K562 (cell line): Measurements from ENCODE around the gene CCDC127. TPM values are rescaled to one million over a fixed set of nuclear protein-coding genes. Genes with fewer than 3 reads are reported as not detected.
"Not testable (repeated sequence)": the region's sequence is repeated elsewhere in the genome, so short reads cannot be mapped to it uniquely, and the experiment has no call there.

ENCODE experiments used
- ATAC-seq: fragments of 200-7000 bp; cut with Tn5 transposase; 3 replicates; pipeline ENCODE4 v1.9.1; 2020; ENCODE audit warnings: moderate library complexity
- BruUV-seq: library from RNA; stranded (reverse); fragments of 400-500 nt; replicated peaks from 2 replicates; lab custom pipeline; 2021; lab: Mats Ljungman, UMichigan
- CTCF ChIA-PET: fragments of 300-600 bp; formaldehyde crosslinking; extraction: SDS; loops from one replicate; lab custom pipeline; 2021; ENCODE audit warnings: low intra/inter-chr PET ratio; lab: Yijun Ruan, JAX
- POLR2A ChIA-PET: fragments of 300-600, 350-650 bp; sonication (Branson Sonifier 250); formaldehyde crosslinking; extraction: SDS; loops from one replicate; lab custom pipeline; 2021; ENCODE audit warnings: antibody characterized with exemption, inconsistent platforms; lab: Yijun Ruan, JAX
- DNase-seq, 4 experiments: peaks; one replicate each; pipeline versions ENCODE4 v3.0.0 to v3.0.0-alpha.2; 2011 to 2018; ENCODE audit warnings: low spot score in 3 of 4, mixed read lengths in 3 of 4; ENCODE audit errors: extremely low read depth in 1 of 4
- FAIRE-seq: peaks from 2 replicates; lab custom pipeline; 2011; peaks lifted over from hg19 to GRCh38; lab: Jason Lieb, UNC
- H2AFZ ChIP-seq: 2 replicates; pipeline ENCODE4 v1.6.0; 2011; ENCODE audit warnings: low read depth, low read length, control low read depth, inconsistent platforms
- H3K27ac ChIP-seq: fragments of 200-600 bp; 3 replicates; pipeline ENCODE4 v1.8.0; 2011; ENCODE audit warnings: low read depth, mild to moderate bottlenecking, control low read depth, inconsistent platforms, low read length, moderate library complexity, mixed read lengths; ENCODE audit errors: extremely low read depth
- H3K27me3 ChIP-seq, 2 experiments: fragments of 300-600 bp in 1 of 2; 2 replicates in 1 of 2; 3 replicates in 1 of 2; pipeline versions ENCODE4 v1.6.0 to v1.8.0; 2011; ENCODE audit warnings: inconsistent platforms in 2 of 2, low read length in 2 of 2, mild to moderate bottlenecking in 1 of 2, mixed read lengths in 1 of 2, moderate library complexity in 1 of 2; ENCODE audit not compliant: control insufficient read depth in 2 of 2, insufficient read depth in 2 of 2
- H3K36me3 ChIP-seq: fragments of 300-600 bp; 3 replicates; pipeline ENCODE4 v1.8.0; 2011; ENCODE audit warnings: mild to moderate bottlenecking, low read length, inconsistent platforms; ENCODE audit not compliant: control insufficient read depth, insufficient read depth
- H3K4me1 ChIP-seq, 2 experiments: fragments of 200-600 bp in 1 of 2; replicated peaks in 1 of 2; 2 replicates in 1 of 2; 3 replicates in 1 of 2; pipeline versions ENCODE4 v1.5.1 to v1.8.0; 2011; ENCODE audit warnings: inconsistent platforms in 2 of 2, low read length in 2 of 2, mild to moderate bottlenecking in 1 of 2, mixed read lengths in 1 of 2, moderate library complexity in 1 of 2; ENCODE audit not compliant: control insufficient read depth in 2 of 2, insufficient read depth in 2 of 2
- H3K4me2 ChIP-seq: 2 replicates; pipeline ENCODE4 v1.6.1; 2011; ENCODE audit warnings: low read length, control low read depth, inconsistent platforms, mixed read lengths; ENCODE audit not compliant: insufficient read depth
- H3K4me3 ChIP-seq: fragments of 200-600 bp; sonication (generic), shearing (Covaris generic); 2 replicates; pipeline ENCODE4 v1.5.1; 2016; ENCODE audit warnings: control low read depth, inconsistent platforms
- H3K79me2 ChIP-seq: fragments of 200-600 bp; 3 replicates; pipeline ENCODE4 v1.8.0; 2011; ENCODE audit warnings: low read length, inconsistent platforms; ENCODE audit not compliant: control insufficient read depth, insufficient read depth
- H3K9ac ChIP-seq, 2 experiments: 2 replicates each; pipeline versions ENCODE4 v1.6.0 to v1.6.1; 2011; ENCODE audit warnings: low read depth in 2 of 2, low read length in 2 of 2, control low read depth in 1 of 2, inconsistent platforms in 1 of 2, mild to moderate bottlenecking in 1 of 2, mixed read lengths in 1 of 2; ENCODE audit not compliant: insufficient read depth in 1 of 2
- H3K9me1 ChIP-seq: one replicate; pipeline ENCODE4 v1.6.0; 2011; ENCODE audit warnings: inconsistent platforms, mild to moderate bottlenecking, low read length, moderate library complexity; ENCODE audit not compliant: control insufficient read depth, insufficient read depth
- H3K9me3 ChIP-seq: replicated peaks from 2 replicates; pipeline ENCODE4 v1.5.1; 2011; ENCODE audit warnings: low read depth, low read length, inconsistent platforms; ENCODE audit not compliant: control insufficient read depth, insufficient read depth
- H4K20me1 ChIP-seq: replicated peaks from 2 replicates; pipeline ENCODE4 v1.6.1; 2011; ENCODE audit warnings: low read length, inconsistent platforms, mixed read lengths; ENCODE audit not compliant: control insufficient read depth, insufficient read depth
- NFXL1 ChIP-seq: fragments of 450-650 bp; formaldehyde crosslinking; IDR thresholded peaks from 2 replicates; pipeline ENCODE4 v1.4.0; 2021; ENCODE audit warnings: mild to moderate bottlenecking
- ZBED1 ChIP-seq: IDR thresholded peaks from 2 replicates; pipeline ENCODE4 v1.6.1; 2014
- ZNF3 ChIP-seq: fragments of 250-450 bp; sonication (Bioruptor Pico); IDR thresholded peaks from 2 replicates; pipeline ENCODE4 v1.5.0; 2021; ENCODE audit warnings: mild to moderate bottlenecking, moderate library complexity
- WGBS: fragments of 100-300 bp; shearing (Covaris generic); methylation state at CpG from one replicate; pipeline ENCODE4 v1.1.6; 2016; ENCODE audit warnings: low coverage, mixed read lengths; ENCODE audit not compliant: insufficient coverage; ENCODE audit errors: missing lambda C conversion rate; 5-methylcytosine and 5-hydroxymethylcytosine counted together
- in situ Hi-C: fragments of 300-500 bp; cut with MboI; formaldehyde crosslinking; loops from 4 replicates; pipeline ENCODE4 v1.15.0; 2018; ENCODE audit warnings: inconsistent platforms, mixed read lengths
- intact Hi-C: fragments of 100-400 bp; cut with micrococcal nuclease; formaldehyde crosslinking; loops from 2 replicates; pipeline ENCODE4 v1.14.2; 2022
- polyA plus RNA-seq, 8 experiments: library from polyadenylated mRNA; depleted of rRNA in 4 of 8; stranded (reverse) in 5 of 8; unstranded in 3 of 8; fragments of >200 nt; fragmentation: Nextera tagmentation in 2 of 8; fragmentation: Illumina TruSeq in 1 of 8; extraction: Ambion mirVana in 2 of 8; extraction: Trizol in 1 of 8; gene quantifications; 2 replicates each; pipeline versions ENCODE4 v1.2.1 to v1.2.3, GENCODE V29; 2011 to 2014; ENCODE audit warnings: inconsistent platforms in 1 of 8, missing spikeins in 1 of 8
- total RNA-seq, 7 experiments: library from RNA; depleted of rRNA in 6 of 7; stranded (reverse); fragments of >200 nt in 6 of 7; fragmentation: Illumina TruSeq in 2 of 7; extraction: Trizol in 2 of 7; gene quantifications; 2 replicates each; pipeline versions ENCODE4 v1.2.1 to v1.2.3, GENCODE V29; 2011 to 2021; ENCODE audit warnings: low replicate concordance in 1 of 7
- TF ChIP-seq, protein P1 (sequence below): sonication (generic); formaldehyde crosslinking; IDR thresholded peaks from 2 replicates; pipeline ENCODE4 v1.8.1; 2023; ENCODE audit warnings: mild to moderate bottlenecking, missing genetic modification reagents

The CCDC127 gene
- total and polyA plus RNA-seq, 9 of the 15 experiments (the other 6 are each of a cell fraction or from before 2014, with no cell fraction given): 2.7 to 4.5 (median 4.1) TPM

DNA sequence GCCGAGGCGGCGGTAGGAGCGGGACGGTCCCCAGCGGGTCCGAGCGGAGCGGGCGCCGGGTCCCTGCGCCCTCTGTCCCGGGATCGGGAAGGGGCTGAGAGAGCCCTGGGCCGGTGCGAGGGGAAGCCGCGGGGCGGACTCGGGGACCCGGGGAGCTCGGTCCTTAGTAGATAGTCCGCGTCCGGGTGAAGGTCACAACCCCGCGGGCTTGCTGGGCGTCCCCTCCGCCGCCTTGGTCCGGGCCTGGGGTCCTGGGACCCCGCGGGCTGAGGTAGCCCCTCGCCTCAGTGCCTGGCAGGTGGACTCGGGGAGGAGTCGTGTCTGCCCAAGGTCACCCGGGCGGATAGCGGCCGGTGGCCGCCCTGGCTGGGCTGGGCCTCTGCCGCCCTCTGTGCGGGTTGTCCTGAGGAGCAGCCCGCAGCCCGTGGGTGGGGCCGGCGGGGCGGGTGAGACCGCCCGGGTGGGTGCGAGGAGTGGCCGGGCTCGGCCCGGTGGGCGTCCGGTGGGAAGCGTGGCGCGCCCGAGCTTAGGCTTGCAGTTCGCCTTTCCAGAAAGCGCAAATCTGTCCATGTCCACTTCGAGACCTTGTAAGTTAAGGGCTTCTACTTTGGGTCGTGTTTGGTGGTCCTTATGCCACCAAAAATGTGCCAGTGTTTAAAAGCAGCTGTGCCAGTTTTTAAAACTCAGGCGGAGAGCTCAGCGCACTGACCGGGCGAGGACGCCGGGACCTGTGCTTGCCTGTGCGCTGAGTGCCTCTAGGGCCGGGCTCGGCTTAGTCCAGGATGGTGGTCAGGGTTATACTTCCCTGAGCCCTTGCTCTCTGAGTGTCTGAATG, 721 bp upstream of the CCDC127 start (continued):
- TF ChIP-seq, protein P1, sequence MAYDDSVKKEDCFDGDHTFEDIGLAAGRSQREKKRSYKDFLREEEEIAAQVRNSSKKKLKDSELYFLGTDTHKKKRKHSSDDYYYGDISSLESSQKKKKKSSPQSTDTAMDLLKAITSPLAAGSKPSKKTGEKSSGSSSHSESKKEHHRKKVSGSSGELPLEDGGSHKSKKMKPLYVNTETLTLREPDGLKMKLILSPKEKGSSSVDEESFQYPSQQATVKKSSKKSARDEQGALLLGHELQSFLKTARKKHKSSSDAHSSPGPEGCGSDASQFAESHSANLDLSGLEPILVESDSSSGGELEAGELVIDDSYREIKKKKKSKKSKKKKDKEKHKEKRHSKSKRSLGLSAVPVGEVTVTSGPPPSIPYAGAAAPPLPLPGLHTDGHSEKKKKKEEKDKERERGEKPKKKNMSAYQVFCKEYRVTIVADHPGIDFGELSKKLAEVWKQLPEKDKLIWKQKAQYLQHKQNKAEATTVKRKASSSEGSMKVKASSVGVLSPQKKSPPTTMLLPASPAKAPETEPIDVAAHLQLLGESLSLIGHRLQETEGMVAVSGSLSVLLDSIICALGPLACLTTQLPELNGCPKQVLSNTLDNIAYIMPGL (CRISPR knock-in tag): no peak
- no peak for TF ChIP-seq ZNF3
- TF ChIP-seq NFXL1 (CRISPR knock-in tag): no peak
- TF ChIP-seq ZBED1: no peak

GRCh38 chr5:216076-216475, 1.9 kb downstream of the CCDC127 start:
- H3K36me3 ChIP-seq: peaks cover 11% of the 10 kb centered on the region; the same call in 1 of the 3 replicates
- in situ Hi-C loops: loop anchor here (5.0 kb wide), 1 partner anchor 1381 kb away; no protein-coding TSS in a partner anchor
- DNase-seq, H3K27ac ChIP-seq, H2AFZ ChIP-seq, H3K4me3 ChIP-seq, ATAC-seq, H3K4me2 ChIP-seq, CTCF ChIA-PET, BruUV-seq, intact Hi-C loops, H3K9me3 ChIP-seq, H3K9ac ChIP-seq, H3K27me3 ChIP-seq, FAIRE-seq, H3K9me1 ChIP-seq, POLR2A ChIA-PET: not testable (repeated sequence)
- peaks cover 7 to 11% of the 10 kb centered on the region in 2 experiments; a peak in 4 of 5 replicates for H3K4me1 ChIP-seq
- WGBS: 91% methylated on average over 3 of the region's 10 CpGs
- peaks cover 18% of the 10 kb centered on the region for H4K20me1 ChIP-seq
- H3K79me2 ChIP-seq: peaks cover 43% of the 10 kb centered on the region

GRCh38 chr5:215256-215655, 2.7 kb downstream of the CCDC127 start:
- H3K27me3 ChIP-seq, H3K9ac ChIP-seq, H3K4me3 ChIP-seq, POLR2A ChIA-PET, H3K9me3 ChIP-seq, H3K4me2 ChIP-seq, H2AFZ ChIP-seq, DNase-seq, intact Hi-C loops, H3K36me3 ChIP-seq, FAIRE-seq, H3K27ac ChIP-seq, ATAC-seq, H3K9me1 ChIP-seq, BruUV-seq, CTCF ChIA-PET: not testable (repeated sequence)
- WGBS: 100% methylated on average over 1 of the region's 2 CpGs
- Histone ChIP-seq H3K4me1 (peaks cover 3 to 11% of the 10 kb centered on the region in 2 experiments; a peak in 4 of 5 replicates), H3K79me2 (peaks cover 37% of the 10 kb centered on the region), H4K20me1 (peaks cover 15% of the 10 kb centered on the region)
- in situ Hi-C loops: loop anchor here (5.0 kb wide), 1 partner anchor 1382 kb away; no protein-coding TSS in a partner anchor
